ENCODE measurements around the gene IL12RB2. TPM values are rescaled to one million over a fixed set of nuclear protein-coding genes. Genes with fewer than 3 reads are reported as not detected.
A peak's percentile ranks its signal among the peaks of the same experiment; 100 is the strongest.

IL12RB2 gene
- total and polyA plus RNA-seq, 2 donors (not counting 1 experiment from before 2014, with no cell fraction given): 0.01 TPM; not detected in 1

- Histone ChIP-seq H3K4me2 (ENCODE audit: extremely low read depth, insufficient read depth, low read length) (no peak overlapping the region), H3K9ac (ENCODE audit: insufficient read depth, low read length) (no peak overlapping the region)
- TF ChIP-seq EZH2 (IDR thresholded peaks at IDR 0.05; ENCODE audit: low read length, missing control alignments): no peak
- TF ChIP-seq CTCF (conservative IDR thresholded peaks at IDR 0.05 in 1 of 2, IDR thresholded peaks at IDR 0.05 in 1 of 2; ENCODE audit: low read depth in 1 of 2, low read length in 2 of 2): no peak
These were observed 37.9 kb downstream of the IL12RB2 start for GRCh38 chr1:67345556-67345955.

DNA sequence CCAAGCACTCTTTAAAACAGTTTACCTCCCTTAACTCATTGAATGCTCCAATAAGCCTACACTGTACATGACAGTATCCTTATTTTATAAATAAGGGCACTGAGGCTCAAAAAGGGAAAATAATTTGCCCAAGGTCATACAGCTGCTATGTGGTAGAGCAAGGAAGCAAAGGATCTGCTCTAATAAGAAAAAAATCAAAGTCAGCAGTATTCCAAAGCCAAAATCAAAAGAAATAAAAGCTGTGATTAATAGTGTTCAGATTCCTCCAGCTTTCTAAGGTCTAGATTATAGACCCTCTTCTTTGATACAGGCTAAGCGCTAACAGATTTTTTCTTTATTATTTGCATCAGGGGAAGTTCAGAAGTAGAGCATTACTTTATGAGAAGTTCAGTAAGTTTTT is 39.3 kb downstream of the IL12RB2 start:
- no peaks in the 10 kb centered on the region for H3K4me1 ChIP-seq (ENCODE audit: control insufficient read depth, extremely low read depth, insufficient read depth, low read length)
- no peak overlapping the region for H3K4me3 ChIP-seq (replicated peaks in 1 of 4; ENCODE audit: control extremely low read depth in 1 of 4, insufficient read depth in 1 of 4, low read depth in 3 of 4, low read length in 4 of 4)
- H3K9ac ChIP-seq (ENCODE audit: insufficient read depth, low read length): no peak overlapping the region
- H3K27me3 ChIP-seq (ENCODE audit: control insufficient read depth, insufficient read depth, low read length): no peaks in the 10 kb centered on the region
- no peaks in the 10 kb centered on the region for H4K20me1 ChIP-seq (ENCODE audit: control insufficient read depth, extremely low read depth, insufficient read depth, low read length)
- H2AFZ ChIP-seq (ENCODE audit: low read length): no peak overlapping the region
- no peak overlapping the region for H3K4me2 ChIP-seq (ENCODE audit: extremely low read depth, insufficient read depth, low read length)
- no peaks in the 10 kb centered on the region for H3K9me3 ChIP-seq (ENCODE audit: control insufficient read depth, insufficient read depth, low read depth, low read length)
- H3K36me3 ChIP-seq (ENCODE audit: control insufficient read depth, insufficient read depth, low read length): no peaks in the 10 kb centered on the region
- no peaks in the 10 kb centered on the region for H3K79me2 ChIP-seq (ENCODE audit: control insufficient read depth, insufficient read depth, low read length)
- no peak for DNase-seq (ENCODE audit: low read depth in 2 of 2)
- TF ChIP-seq CTCF (conservative IDR thresholded peaks at IDR 0.05 in 1 of 2, IDR thresholded peaks at IDR 0.05 in 1 of 2; ENCODE audit: low read depth in 1 of 2, low read length in 2 of 2) (no peak), EZH2 (IDR thresholded peaks at IDR 0.05; ENCODE audit: low read length, missing control alignments) (no peak)
- no peak overlapping the region for H3K27ac ChIP-seq (ENCODE audit: insufficient read depth, low read length)

More at GRCh38 chr1:67345556-67345955, 37.9 kb downstream of the IL12RB2 start:
- Histone ChIP-seq H3K79me2 (ENCODE audit: control insufficient read depth, insufficient read depth, low read length) (no peaks in the 10 kb centered on the region), H3K4me1 (ENCODE audit: control insufficient read depth, extremely low read depth, insufficient read depth, low read length) (no peaks in the 10 kb centered on the region), H3K4me3 (replicated peaks in 1 of 4; ENCODE audit: control extremely low read depth in 1 of 4, insufficient read depth in 1 of 4, low read depth in 3 of 4, low read length in 4 of 4) (no peak overlapping the region), H4K20me1 (ENCODE audit: control insufficient read depth, extremely low read depth, insufficient read depth, low read length) (no peaks in the 10 kb centered on the region), H2AFZ (ENCODE audit: low read length) (no peak overlapping the region), H3K9me3 (ENCODE audit: control insufficient read depth, insufficient read depth, low read depth, low read length) (no peaks in the 10 kb centered on the region), H3K27ac (ENCODE audit: insufficient read depth, low read length) (no peak overlapping the region), H3K27me3 (ENCODE audit: control insufficient read depth, insufficient read depth, low read length) (no peaks in the 10 kb centered on the region), H3K36me3 (ENCODE audit: control insufficient read depth, insufficient read depth, low read length) (no peaks in the 10 kb centered on the region)
- no peak for DNase-seq (ENCODE audit: low read depth in 2 of 2)

GRCh38 chr1:67347688-67348472 is 40.2 kb downstream of the IL12RB2 start:
- TF ChIP-seq EZH2 (IDR thresholded peaks at IDR 0.05; ENCODE audit: low read length, missing control alignments): no peak
- TF ChIP-seq CTCF (conservative IDR thresholded peaks at IDR 0.05 in 1 of 2, IDR thresholded peaks at IDR 0.05 in 1 of 2; ENCODE audit: low read depth in 1 of 2, low read length in 2 of 2): peak; percentile 77 to 91
- Histone ChIP-seq H3K4me2 (ENCODE audit: extremely low read depth, insufficient read depth, low read length) (no peak overlapping the region), H3K4me3 (replicated peaks in 1 of 4; ENCODE audit: control extremely low read depth in 1 of 4, insufficient read depth in 1 of 4, low read depth in 3 of 4, low read length in 4 of 4) (no peak overlapping the region), H3K27me3 (ENCODE audit: control insufficient read depth, insufficient read depth, low read length) (no peaks in the 10 kb centered on the region), H3K9me3 (ENCODE audit: control insufficient read depth, insufficient read depth, low read depth, low read length) (no peaks in the 10 kb centered on the region), H4K20me1 (ENCODE audit: control insufficient read depth, extremely low read depth, insufficient read depth, low read length) (no peaks in the 10 kb centered on the region), H2AFZ (ENCODE audit: low read length) (no peak overlapping the region), H3K36me3 (ENCODE audit: control insufficient read depth, insufficient read depth, low read length) (no peaks in the 10 kb centered on the region), H3K4me1 (ENCODE audit: control insufficient read depth, extremely low read depth, insufficient read depth, low read length) (no peaks in the 10 kb centered on the region), H3K79me2 (ENCODE audit: control insufficient read depth, insufficient read depth, low read length) (no peaks in the 10 kb centered on the region), H3K9ac (ENCODE audit: insufficient read depth, low read length) (no peak overlapping the region), H3K27ac (ENCODE audit: insufficient read depth, low read length) (no peak overlapping the region)
- DNase-seq (ENCODE audit: low read depth in 2 of 2): peak; percentile 67 to 77
